Measurements from ENCODE around the gene ATP13A4. TPM values are rescaled to one million over a fixed set of nuclear protein-coding genes. Genes with fewer than 3 reads are reported as not detected.

ATP13A4 gene
- total and polyA plus RNA-seq, 4 donors, result 0.23 to 2.7 (median 0.50) TPM

GRCh38 chr3:193407688-193408087 is 147.0 kb downstream of the ATP13A4 start:
- H3K4me3 ChIP-seq (ENCODE audit: low read depth in 1 of 3, low read length in 3 of 3), result no peak overlapping the region
- H3K27ac ChIP-seq (ENCODE audit: low read depth in 1 of 2, low read length in 2 of 2), result no peak overlapping the region
- peaks cover 0 to 3% (median 0%) of the 10 kb centered on the region in 4 donors for H3K27me3 ChIP-seq (ENCODE audit: control insufficient read depth in 4 of 4, insufficient read depth in 4 of 4, low read length in 3 of 4)
- no peaks in the 10 kb centered on the region for H3K36me3 ChIP-seq (ENCODE audit: control insufficient read depth in 4 of 4, insufficient read depth in 3 of 4, low read depth in 1 of 4, low read length in 3 of 4)
- no peaks in the 10 kb centered on the region for H3K9me3 ChIP-seq (ENCODE audit: control insufficient read depth in 4 of 4, low read length in 3 of 4)
- no peaks in the 10 kb centered on the region for H3K4me1 ChIP-seq (ENCODE audit: control insufficient read depth in 4 of 4, insufficient read depth in 4 of 4, low read length in 3 of 4)
- TF ChIP-seq MAX (IDR thresholded peaks at IDR 0.05) (no peak), ATF3 (IDR thresholded peaks at IDR 0.05) (no peak), CTCF (IDR thresholded peaks at IDR 0.05; ENCODE audit: low read depth, low read length, missing input control) (no peak), YY1 (IDR thresholded peaks at IDR 0.05) (no peak), HNF4G (IDR thresholded peaks at IDR 0.05) (no peak)
- WGBS, result 49% methylated on average over 1 of the region's 1 CpG
- no peak overlapping the region for H3K9ac ChIP-seq (ENCODE audit: low read depth in 1 of 2, low read length in 2 of 2)
- DNase-seq (ENCODE audit: low spot score), result no peak

GRCh38 chr3:193407112-193407511 is 147.6 kb downstream of the ATP13A4 start:
- H3K4me1 ChIP-seq (ENCODE audit: control insufficient read depth in 4 of 4, insufficient read depth in 4 of 4, low read length in 3 of 4), result no peaks in the 10 kb centered on the region
- H3K4me3 ChIP-seq (ENCODE audit: low read depth in 1 of 3, low read length in 3 of 3), result no peak overlapping the region
- H3K27me3 ChIP-seq (ENCODE audit: control insufficient read depth in 4 of 4, insufficient read depth in 4 of 4, low read length in 3 of 4), result peaks cover 0 to 3% (median 0%) of the 10 kb centered on the region in 4 donors
- H3K36me3 ChIP-seq (ENCODE audit: control insufficient read depth in 4 of 4, insufficient read depth in 3 of 4, low read depth in 1 of 4, low read length in 3 of 4), result no peaks in the 10 kb centered on the region
- H3K27ac ChIP-seq (ENCODE audit: low read depth in 1 of 2, low read length in 2 of 2), result no peak overlapping the region
- TF ChIP-seq MAX (IDR thresholded peaks at IDR 0.05) (no peak), SP1 (IDR thresholded peaks at IDR 0.05) (no peak), REST (IDR thresholded peaks at IDR 0.05) (no peak), JUND (IDR thresholded peaks at IDR 0.05) (no peak), GABPA (IDR thresholded peaks at IDR 0.05 in 1 of 2, conservative IDR thresholded peaks at IDR 0.05 in 1 of 2) (no peak), NR2F2 (IDR thresholded peaks at IDR 0.05) (no peak), FOXA2 (IDR thresholded peaks at IDR 0.05) (no peak), HNF4A (conservative IDR thresholded peaks at IDR 0.05) (no peak)
- H3K9me3 ChIP-seq (ENCODE audit: control insufficient read depth in 4 of 4, low read length in 3 of 4), result no peaks in the 10 kb centered on the region
- no peak for DNase-seq (ENCODE audit: low spot score)
- WGBS, result 71% methylated on average over 6 of the region's 6 CpGs
- no peak overlapping the region for H3K9ac ChIP-seq (ENCODE audit: low read depth in 1 of 2, low read length in 2 of 2)

- H3K9me3 ChIP-seq (ENCODE audit: control insufficient read depth in 4 of 4, low read length in 3 of 4), result peaks cover 0 to 3% (median 0%) of the 10 kb centered on the region in 4 donors
- WGBS, result 70% methylated on average over 2 of the region's 2 CpGs
- no peak for DNase-seq (ENCODE audit: low spot score)
- no peak overlapping the region for H3K27ac ChIP-seq (ENCODE audit: low read depth in 1 of 2, low read length in 2 of 2)
- H3K36me3 ChIP-seq (ENCODE audit: control insufficient read depth in 4 of 4, insufficient read depth in 3 of 4, low read depth in 1 of 4, low read length in 3 of 4), result no peaks in the 10 kb centered on the region
- no peak overlapping the region for H3K4me3 ChIP-seq (ENCODE audit: low read depth in 1 of 3, low read length in 3 of 3)
- H3K27me3 ChIP-seq (ENCODE audit: control insufficient read depth in 4 of 4, insufficient read depth in 4 of 4, low read length in 3 of 4), result no peaks in the 10 kb centered on the region
- H3K9ac ChIP-seq (ENCODE audit: low read depth in 1 of 2, low read length in 2 of 2), result no peak overlapping the region
- no peaks in the 10 kb centered on the region for H3K4me1 ChIP-seq (ENCODE audit: control insufficient read depth in 4 of 4, insufficient read depth in 4 of 4, low read length in 3 of 4)
- TF ChIP-seq NR2F2 (IDR thresholded peaks at IDR 0.05), result no peak
- TF ChIP-seq RAD21 (IDR thresholded peaks at IDR 0.05), result no peak
- TF ChIP-seq GABPA (IDR thresholded peaks at IDR 0.05 in 1 of 2, conservative IDR thresholded peaks at IDR 0.05 in 1 of 2), result no peak
- TF ChIP-seq RXRA (IDR thresholded peaks at IDR 0.05), result no peak
- TF ChIP-seq HNF4A (conservative IDR thresholded peaks at IDR 0.05), result no peak
- TF ChIP-seq FOXA1 (IDR thresholded peaks at IDR 0.05), result no peak
- no peak for TF ChIP-seq EGR1 (IDR thresholded peaks at IDR 0.05; ENCODE audit: low read depth in 2 of 2)
- TF ChIP-seq ATF3 (IDR thresholded peaks at IDR 0.05), result no peak
- no peak for TF ChIP-seq JUND (IDR thresholded peaks at IDR 0.05)
- no peak for TF ChIP-seq REST (IDR thresholded peaks at IDR 0.05)
- TF ChIP-seq FOXA2 (IDR thresholded peaks at IDR 0.05), result no peak
- TF ChIP-seq SP1 (IDR thresholded peaks at IDR 0.05), result no peak
- no peak for TF ChIP-seq YY1 (IDR thresholded peaks at IDR 0.05)
- TF ChIP-seq TAF1 (conservative IDR thresholded peaks at IDR 0.05), result no peak
- no peak for TF ChIP-seq MAX (IDR thresholded peaks at IDR 0.05)
These were observed 151.4 kb downstream of the ATP13A4 start for GRCh38 chr3:193403307-193403706.
